HepG2 (cell line): ENCODE data around the gene TUBA4B. TPM values are rescaled to one million over a fixed set of nuclear protein-coding genes. Genes with fewer than 3 reads are reported as not detected.

Experiments
- JDP2 ChIP-seq: sonication (generic); formaldehyde crosslinking; IDR thresholded peaks from 2 replicates; pipeline ENCODE4 v1.8.1; 2022; ENCODE audit warnings: missing genetic modification reagents, borderline replicate concordance
- MZF1 ChIP-seq: sonication (generic); formaldehyde crosslinking; IDR thresholded peaks from 2 replicates; pipeline ENCODE4 v1.8.1; 2023; ENCODE audit warnings: mild to moderate bottlenecking, missing genetic modification reagents, borderline replicate concordance
- SATB2 ChIP-seq: sonication (generic); formaldehyde crosslinking; IDR thresholded peaks from 2 replicates; pipeline ENCODE4 v1.5.0; 2020; ENCODE audit warnings: missing genetic modification reagents
- SRF ChIP-seq: IDR thresholded peaks from 2 replicates; pipeline ENCODE4 v1.6.1; 2011; ENCODE audit warnings: mild to moderate bottlenecking, low read depth, low read length, moderate library complexity
- SRSF4 ChIP-seq: fragments of 200-400 bp; formaldehyde crosslinking; IDR thresholded peaks from one replicate; pipeline ENCODE4 v1.6.1; 2018; ENCODE audit warnings: mild to moderate bottlenecking, low read depth, low read length, moderate library complexity; ENCODE audit not compliant: poor library complexity, severe bottlenecking
- ZBTB38 ChIP-seq: sonication (generic); formaldehyde crosslinking; IDR thresholded peaks from 2 replicates; pipeline ENCODE4 v1.5.1; 2020; ENCODE audit warnings: mild to moderate bottlenecking, missing genetic modification reagents
- ZFP82 ChIP-seq: sonication (generic); formaldehyde crosslinking; IDR thresholded peaks from 2 replicates; pipeline ENCODE4 v1.5.1; 2020; ENCODE audit warnings: mild to moderate bottlenecking, missing genetic modification reagents, borderline replicate concordance
- ZNF775 ChIP-seq: sonication (generic); formaldehyde crosslinking; IDR thresholded peaks from 2 replicates; pipeline ENCODE4 v1.4.0; 2020; ENCODE audit warnings: missing genetic modification reagents, mild to moderate bottlenecking, moderate library complexity, borderline replicate concordance
- polyA plus RNA-seq, 8 experiments: library from polyadenylated mRNA; depleted of rRNA in 3 of 8; stranded (reverse) in 7 of 8; unstranded in 1 of 8; fragments of >200 nt; fragmentation: Illumina TruSeq in 4 of 8; extraction: Trizol in 4 of 8; gene quantifications; 2 replicates each; pipeline versions ENCODE4 v1.2.1 to v1.2.3, GENCODE V29; 2011 to 2016; ENCODE audit warnings: low read depth in 4 of 8, missing spikeins in 1 of 8, mixed read lengths in 1 of 8; ENCODE audit not compliant: insufficient read depth in 1 of 8
- total RNA-seq, 5 experiments: library from RNA; depleted of rRNA; stranded (reverse); fragments of >200 nt; fragmentation: Illumina TruSeq; extraction: Trizol; gene quantifications; 2 replicates each; pipeline ENCODE4 v1.2.3, GENCODE V29; 2016; ENCODE audit warnings: low read depth in 1 of 5
- TF ChIP-seq, protein P1 (sequence below), 2 experiments: IDR thresholded peaks; 2 replicates each; pipeline ENCODE4 v1.6.1; 2011 to 2012; ENCODE audit warnings: low read length in 2 of 2, borderline replicate concordance in 1 of 2, low read depth in 1 of 2, mild to moderate bottlenecking in 1 of 2, moderate library complexity in 1 of 2
- TF ChIP-seq, protein P2 (sequence below): sonication (generic); formaldehyde crosslinking; IDR thresholded peaks from 2 replicates; pipeline ENCODE4 v1.5.0; 2020; ENCODE audit warnings: mild to moderate bottlenecking, low read depth, missing genetic modification reagents, borderline replicate concordance
- TF ChIP-seq, protein P3 (sequence below): sonication (generic); formaldehyde crosslinking; IDR thresholded peaks from 2 replicates; pipeline ENCODE4 v1.5.0; 2020; ENCODE audit warnings: missing genetic modification reagents, mild to moderate bottlenecking, borderline replicate concordance

TUBA4B gene
- total and polyA plus RNA-seq, 2 of the 13 experiments (the other 11 are each of a cell fraction or from before 2014, with no cell fraction given): 0.18 to 0.22 TPM

DNA sequence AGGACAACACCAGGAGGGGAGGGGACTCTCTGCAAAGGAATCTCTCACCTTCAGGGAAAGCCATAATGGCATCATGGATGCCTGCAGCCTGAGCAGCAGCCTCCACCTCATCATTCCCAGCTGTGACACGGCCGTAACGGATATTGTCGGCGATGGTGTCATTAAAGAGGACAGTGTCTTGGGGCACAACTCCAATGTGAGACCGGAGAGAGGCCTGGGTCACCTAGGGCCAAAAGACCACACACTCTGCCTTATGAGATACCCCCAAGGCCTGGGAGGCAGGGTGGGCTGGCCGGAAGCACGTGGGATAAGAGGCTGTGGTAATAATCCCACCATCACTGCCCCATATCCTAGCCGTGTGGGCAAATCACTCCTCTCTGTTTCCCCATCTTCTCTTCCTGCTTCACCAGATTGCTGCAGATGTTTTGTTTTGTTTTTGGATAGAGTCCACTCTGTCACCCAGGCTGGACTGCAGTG is 42.1 kb upstream of the TUBA4B start (continued):
- TF ChIP-seq, protein P1, sequence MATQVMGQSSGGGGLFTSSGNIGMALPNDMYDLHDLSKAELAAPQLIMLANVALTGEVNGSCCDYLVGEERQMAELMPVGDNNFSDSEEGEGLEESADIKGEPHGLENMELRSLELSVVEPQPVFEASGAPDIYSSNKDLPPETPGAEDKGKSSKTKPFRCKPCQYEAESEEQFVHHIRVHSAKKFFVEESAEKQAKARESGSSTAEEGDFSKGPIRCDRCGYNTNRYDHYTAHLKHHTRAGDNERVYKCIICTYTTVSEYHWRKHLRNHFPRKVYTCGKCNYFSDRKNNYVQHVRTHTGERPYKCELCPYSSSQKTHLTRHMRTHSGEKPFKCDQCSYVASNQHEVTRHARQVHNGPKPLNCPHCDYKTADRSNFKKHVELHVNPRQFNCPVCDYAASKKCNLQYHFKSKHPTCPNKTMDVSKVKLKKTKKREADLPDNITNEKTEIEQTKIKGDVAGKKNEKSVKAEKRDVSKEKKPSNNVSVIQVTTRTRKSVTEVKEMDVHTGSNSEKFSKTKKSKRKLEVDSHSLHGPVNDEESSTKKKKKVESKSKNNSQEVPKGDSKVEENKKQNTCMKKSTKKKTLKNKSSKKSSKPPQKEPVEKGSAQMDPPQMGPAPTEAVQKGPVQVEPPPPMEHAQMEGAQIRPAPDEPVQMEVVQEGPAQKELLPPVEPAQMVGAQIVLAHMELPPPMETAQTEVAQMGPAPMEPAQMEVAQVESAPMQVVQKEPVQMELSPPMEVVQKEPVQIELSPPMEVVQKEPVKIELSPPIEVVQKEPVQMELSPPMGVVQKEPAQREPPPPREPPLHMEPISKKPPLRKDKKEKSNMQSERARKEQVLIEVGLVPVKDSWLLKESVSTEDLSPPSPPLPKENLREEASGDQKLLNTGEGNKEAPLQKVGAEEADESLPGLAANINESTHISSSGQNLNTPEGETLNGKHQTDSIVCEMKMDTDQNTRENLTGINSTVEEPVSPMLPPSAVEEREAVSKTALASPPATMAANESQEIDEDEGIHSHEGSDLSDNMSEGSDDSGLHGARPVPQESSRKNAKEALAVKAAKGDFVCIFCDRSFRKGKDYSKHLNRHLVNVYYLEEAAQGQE (IDR thresholded peaks at IDR 0.05; ENCODE audit: borderline replicate concordance in 1 of 2, low read depth in 1 of 2, low read length in 2 of 2): no peak
- no peak for TF ChIP-seq SRF
- TF ChIP-seq SRSF4: no peak
- no peak for TF ChIP-seq ZFP82 (CRISPR knock-in tag)
- TF ChIP-seq, protein P2, sequence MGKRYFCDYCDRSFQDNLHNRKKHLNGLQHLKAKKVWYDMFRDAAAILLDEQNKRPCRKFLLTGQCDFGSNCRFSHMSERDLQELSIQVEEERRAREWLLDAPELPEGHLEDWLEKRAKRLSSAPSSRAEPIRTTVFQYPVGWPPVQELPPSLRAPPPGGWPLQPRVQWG: no peak
- TF ChIP-seq, protein P3, sequence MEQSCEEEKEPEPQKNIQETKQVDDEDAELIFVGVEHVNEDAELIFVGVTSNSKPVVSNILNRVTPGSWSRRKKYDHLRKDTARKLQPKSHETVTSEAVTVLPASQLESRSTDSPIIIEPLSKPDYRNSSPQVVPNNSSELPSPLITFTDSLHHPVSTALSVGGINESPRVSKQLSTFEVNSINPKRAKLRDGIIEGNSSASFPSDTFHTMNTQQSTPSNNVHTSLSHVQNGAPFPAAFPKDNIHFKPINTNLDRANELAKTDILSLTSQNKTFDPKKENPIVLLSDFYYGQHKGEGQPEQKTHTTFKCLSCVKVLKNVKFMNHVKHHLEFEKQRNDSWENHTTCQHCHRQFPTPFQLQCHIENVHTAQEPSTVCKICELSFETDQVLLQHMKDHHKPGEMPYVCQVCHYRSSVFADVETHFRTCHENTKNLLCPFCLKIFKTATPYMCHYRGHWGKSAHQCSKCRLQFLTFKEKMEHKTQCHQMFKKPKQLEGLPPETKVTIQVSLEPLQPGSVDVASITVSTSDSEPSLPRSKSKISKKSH (CRISPR knock-in tag): no peak
- no peak for TF ChIP-seq MZF1
- peak; percentile 33; the same call in 1 of the 2 replicates for TF ChIP-seq ZBTB38 (CRISPR knock-in tag)
- TF ChIP-seq SATB2 (CRISPR knock-in tag): no peak
- TF ChIP-seq ZNF775 (CRISPR knock-in tag): no peak
- TF ChIP-seq JDP2 (CRISPR knock-in tag): no peak
